Right lung (tissue), 10 donors: ENCODE results near the gene CLDN3. TPM values are rescaled to one million over a fixed set of nuclear protein-coding genes. Genes with fewer than 3 reads are reported as not detected.
"Not testable (repeated sequence)": the region's sequence is repeated elsewhere in the genome, so short reads cannot be mapped to it uniquely, and the experiment has no call there.

Experiments used
- DNase-seq, 2 donors: peaks; one replicate each; pipeline ENCODE4 v3.0.0-alpha.2; 2013
- long read RNA-seq, 8 donors: transcript quantifications; one replicate each; lab custom pipeline, GENCODE V29; 2026
- polyA plus RNA-seq, 5 donors: library from polyadenylated mRNA; unstranded; fragments of 120-200 nt; gene quantifications; one replicate each; pipeline versions ENCODE4 v1.2.1 to v1.2.3, GENCODE V29; 2013; ENCODE audit warnings: inconsistent platforms in 1 of 5, low replicate concordance in 1 of 5; ENCODE audit not compliant: insufficient read length in 5 of 5, insufficient read depth in 1 of 5

CLDN3 gene, protein sequence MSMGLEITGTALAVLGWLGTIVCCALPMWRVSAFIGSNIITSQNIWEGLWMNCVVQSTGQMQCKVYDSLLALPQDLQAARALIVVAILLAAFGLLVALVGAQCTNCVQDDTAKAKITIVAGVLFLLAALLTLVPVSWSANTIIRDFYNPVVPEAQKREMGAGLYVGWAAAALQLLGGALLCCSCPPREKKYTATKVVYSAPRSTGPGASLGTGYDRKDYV
- polyA plus RNA-seq: 10 to 100 TPM in 4 of 5 donors, 1 to 10 TPM in 1; 10.0 to 31.1 (median 19.9) TPM
- long read RNA-seq, donor 1, transcript CLDN3-201 (1 exons, 1,274 nt): major isoform, 54 of 63 reads
- long read RNA-seq, donor 1, partial matches to known transcripts: 9 of 63 reads
- long read RNA-seq, donor 1, other reads (novel, unspliced or antisense): 0 of 63 reads
- long read RNA-seq, donor 2, transcript CLDN3-201 (1 exons, 1,274 nt): major isoform, 17 of 128 reads
- long read RNA-seq, donor 2, partial matches to known transcripts: 111 of 128 reads
- long read RNA-seq, donor 2, other reads (novel, unspliced or antisense): 0 of 128 reads
- long read RNA-seq, donor 3, transcript CLDN3-201 (1 exons, 1,274 nt): major isoform, 21 of 268 reads
- long read RNA-seq, donor 3, partial matches to known transcripts: 247 of 268 reads
- long read RNA-seq, donor 3, other reads (novel, unspliced or antisense): 0 of 268 reads
- long read RNA-seq, donor 4, transcript CLDN3-201 (1 exons, 1,274 nt): major isoform, 30 of 30 reads
- long read RNA-seq, donor 4, partial matches to known transcripts: 0 of 30 reads
- long read RNA-seq, donor 4, other reads (novel, unspliced or antisense): 0 of 30 reads
- long read RNA-seq, donor 5, transcript CLDN3-201 (1 exons, 1,274 nt): major isoform, 40 of 40 reads
- long read RNA-seq, donor 5, partial matches to known transcripts: 0 of 40 reads
- long read RNA-seq, donor 5, other reads (novel, unspliced or antisense): 0 of 40 reads
- long read RNA-seq, donor 6, transcript CLDN3-201 (1 exons, 1,274 nt): major isoform, 35 of 35 reads
- long read RNA-seq, donor 6, partial matches to known transcripts: 0 of 35 reads
- long read RNA-seq, donor 6, other reads (novel, unspliced or antisense): 0 of 35 reads
- long read RNA-seq, donor 7, transcript CLDN3-201 (1 exons, 1,274 nt): major isoform, 26 of 26 reads
- long read RNA-seq, donor 7, partial matches to known transcripts: 0 of 26 reads
- long read RNA-seq, donor 7, other reads (novel, unspliced or antisense): 0 of 26 reads
- long read RNA-seq, donor 8, transcript CLDN3-201 (1 exons, 1,274 nt): major isoform, 8 of 81 reads
- long read RNA-seq, donor 8, partial matches to known transcripts: 73 of 81 reads
- long read RNA-seq, donor 8, other reads (novel, unspliced or antisense): 0 of 81 reads

DNA sequence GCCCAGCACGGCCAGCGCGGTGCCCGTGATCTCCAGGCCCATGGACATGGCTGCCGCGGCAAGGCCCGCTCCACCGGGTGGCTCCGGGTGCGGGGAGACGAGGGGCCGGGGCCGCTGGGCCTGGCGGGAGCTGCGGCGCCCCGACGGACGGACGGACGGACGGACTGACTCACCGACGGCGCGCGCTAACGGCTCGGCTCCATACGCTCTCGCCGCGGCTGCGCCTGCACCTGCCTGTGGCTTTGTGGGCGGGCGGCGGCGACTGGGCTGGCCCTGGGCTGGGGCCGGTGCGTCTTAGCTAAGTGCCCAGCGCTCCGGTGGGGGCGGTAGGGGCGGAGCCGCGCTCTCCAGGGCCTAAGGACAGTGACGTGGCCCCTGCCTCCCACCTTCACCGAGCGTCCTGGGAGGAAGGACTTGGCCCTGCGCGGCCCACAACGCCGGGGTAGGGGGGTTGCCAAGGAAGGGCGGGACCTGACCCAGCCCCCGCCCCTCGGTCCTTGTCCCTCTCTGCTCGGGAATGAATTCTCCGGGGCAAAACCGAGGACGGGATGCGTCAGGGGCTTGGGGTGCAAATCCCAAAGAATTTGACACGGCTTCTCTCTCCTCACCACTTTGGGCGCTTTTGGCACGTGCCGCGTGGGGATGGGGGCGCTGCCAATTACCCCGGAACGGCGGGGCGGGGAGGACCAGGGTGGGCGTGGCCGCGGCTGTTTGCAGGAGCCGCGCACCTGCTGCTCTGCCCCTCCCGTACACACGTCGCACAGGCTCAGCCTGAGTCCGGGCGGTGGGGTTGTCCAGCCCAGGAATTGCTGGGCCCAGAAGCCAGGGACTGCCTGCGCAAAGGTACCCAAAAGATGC is at the start of gene CLDN3:
Gene CLDN3, minus strand, starts transcription at position 269 of the 858 bp plus-strand sequence. Its CDS starts 221 bp downstream, at position 48.
- peak; percentile 68 to 79 for DNase-seq

DNA sequence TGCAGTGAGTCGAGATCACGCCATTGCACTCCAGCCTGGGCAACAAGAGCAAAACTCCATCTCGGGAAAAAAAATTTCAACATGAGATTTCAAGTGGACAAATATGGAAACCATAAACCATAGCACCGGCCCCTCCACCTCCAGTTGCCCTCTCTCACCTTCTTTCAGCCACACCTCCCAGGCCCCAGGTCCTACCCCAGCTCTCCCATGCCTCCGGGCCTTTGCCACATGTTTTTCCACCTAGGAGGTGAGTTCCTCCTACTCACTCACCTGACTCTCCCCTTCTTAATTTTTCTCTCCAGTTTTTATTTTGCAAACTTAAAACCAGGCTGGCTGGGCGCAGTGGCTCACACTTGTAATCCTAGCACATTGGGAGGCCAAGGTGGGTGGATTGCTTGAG is 47.1 kb upstream of the CLDN3 start:
- DNase-seq: no peak

DNA sequence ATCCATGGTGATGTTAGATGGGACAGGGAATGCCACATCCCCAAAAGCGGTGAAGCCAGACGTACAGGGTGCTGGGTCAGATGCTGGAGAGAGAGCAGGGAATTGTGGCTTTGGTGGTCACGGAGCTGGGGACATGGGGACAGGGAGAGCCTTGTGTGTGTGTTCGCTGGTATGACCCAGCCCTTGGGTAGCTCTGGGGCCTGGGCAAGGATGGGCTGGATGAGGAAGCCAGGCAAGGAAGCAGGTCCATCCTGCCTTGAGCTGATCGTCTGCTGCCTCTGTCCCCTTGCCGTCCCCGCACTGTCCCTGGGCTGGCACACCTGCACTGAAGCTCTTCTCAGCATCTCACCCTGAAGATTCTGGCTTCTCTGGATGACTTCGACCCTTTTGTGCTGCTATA is 45.4 kb upstream of the CLDN3 start:
- DNase-seq: no peak

DNA sequence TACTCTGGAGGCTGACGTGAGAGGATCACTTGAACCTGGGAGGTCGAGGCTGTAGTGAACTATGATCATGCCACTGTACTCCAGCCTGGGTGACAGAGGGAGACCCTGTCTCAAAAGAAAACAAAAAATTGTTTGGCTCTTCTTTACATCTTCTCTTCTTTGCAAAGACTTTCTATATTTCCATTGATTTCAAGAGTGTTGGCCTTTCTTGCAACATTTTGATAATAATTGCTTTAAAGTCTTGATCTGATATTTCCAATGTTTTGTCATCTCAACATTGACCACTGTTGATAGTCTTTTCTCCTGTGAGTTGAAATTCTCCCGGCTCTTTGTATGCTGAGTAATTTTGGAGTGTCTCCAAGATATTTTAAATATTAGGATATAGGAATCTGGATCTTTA is 42.9 kb upstream of the CLDN3 start:
- no peak for DNase-seq

DNA sequence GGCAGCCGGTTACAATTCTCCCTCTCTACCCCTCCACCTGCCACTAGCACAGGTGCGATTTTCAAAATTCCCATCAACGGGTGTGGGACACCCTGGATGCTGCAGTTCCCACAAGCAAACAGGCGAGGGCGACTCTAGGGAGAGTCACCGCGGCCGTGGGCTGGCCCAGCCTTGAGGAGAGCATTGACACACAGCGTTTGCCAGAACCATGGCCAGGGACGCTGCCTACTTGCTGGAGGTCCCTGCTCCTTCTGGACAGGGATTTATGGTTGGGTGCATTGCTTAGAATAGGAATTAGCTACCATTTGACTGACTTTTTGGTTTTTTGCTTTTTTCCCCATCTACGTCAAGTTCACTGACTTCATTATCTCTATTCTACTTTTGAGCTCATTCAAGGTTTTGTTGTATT is 41.7 kb upstream of the CLDN3 start:
- DNase-seq: no peak

DNA sequence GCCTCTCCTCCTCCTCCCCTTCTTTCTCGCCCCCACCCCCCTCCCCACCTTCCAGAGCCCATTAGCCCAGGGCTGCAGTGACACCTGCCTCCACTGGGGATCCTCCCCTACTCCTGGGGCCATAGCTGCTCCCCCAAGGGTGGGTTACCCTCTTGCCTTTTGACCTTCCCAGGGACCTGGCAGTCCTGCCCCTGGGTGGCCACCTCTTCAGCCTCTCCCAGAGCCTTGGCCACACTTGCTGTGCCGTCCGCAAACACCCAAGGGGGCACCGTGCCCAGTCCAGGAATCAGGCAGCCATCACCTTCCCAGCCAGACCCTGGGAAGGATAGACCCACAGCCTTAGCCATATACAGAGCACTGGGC is 40.9 kb upstream of the CLDN3 start:
- DNase-seq: no peak

DNA sequence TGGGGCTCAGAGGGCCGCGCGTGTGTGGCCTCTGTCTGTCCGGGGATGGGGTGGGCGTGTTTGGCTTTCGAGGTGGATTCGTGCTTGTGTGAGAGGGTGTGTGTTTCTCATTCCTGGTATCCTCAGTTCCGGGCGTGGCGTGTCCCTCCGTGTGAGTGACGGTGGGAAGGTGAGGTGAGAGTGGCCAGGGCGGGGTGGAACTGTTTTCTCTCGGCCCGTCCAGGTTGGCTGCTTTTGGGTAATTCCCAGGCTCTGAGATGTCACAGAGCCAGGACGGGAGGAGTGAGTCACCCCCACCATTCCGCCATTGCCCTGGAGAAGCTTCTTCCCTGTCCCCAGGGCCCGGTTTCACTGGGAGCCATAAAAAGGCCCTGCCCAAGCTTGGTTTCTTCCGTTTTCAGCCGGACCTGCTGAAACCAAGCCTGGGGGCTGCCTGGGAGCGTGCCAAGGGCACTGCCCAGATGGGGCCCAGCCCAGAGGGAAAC is 39.4 kb upstream of the CLDN3 start:
- DNase-seq: no peak

DNA sequence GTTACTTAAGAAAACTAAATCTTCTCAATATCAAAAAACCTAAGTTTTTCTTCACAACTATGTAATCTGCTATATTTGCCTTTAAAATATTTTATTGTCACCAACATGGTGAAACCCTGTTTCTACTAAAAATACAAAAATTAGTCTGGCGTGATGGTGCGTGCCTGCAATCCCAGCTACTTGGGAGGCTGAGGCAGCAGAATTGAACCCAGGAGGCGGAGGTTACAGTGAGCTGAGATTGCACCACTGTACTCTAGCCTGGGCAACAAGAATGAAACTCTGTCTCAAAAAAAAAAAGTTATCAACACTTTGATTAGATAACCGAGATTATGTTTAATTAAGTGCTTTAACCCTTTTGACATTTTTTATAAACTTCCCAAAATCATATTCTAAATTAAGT is 32.4 kb upstream of the CLDN3 start:
- no peak for DNase-seq

DNA sequence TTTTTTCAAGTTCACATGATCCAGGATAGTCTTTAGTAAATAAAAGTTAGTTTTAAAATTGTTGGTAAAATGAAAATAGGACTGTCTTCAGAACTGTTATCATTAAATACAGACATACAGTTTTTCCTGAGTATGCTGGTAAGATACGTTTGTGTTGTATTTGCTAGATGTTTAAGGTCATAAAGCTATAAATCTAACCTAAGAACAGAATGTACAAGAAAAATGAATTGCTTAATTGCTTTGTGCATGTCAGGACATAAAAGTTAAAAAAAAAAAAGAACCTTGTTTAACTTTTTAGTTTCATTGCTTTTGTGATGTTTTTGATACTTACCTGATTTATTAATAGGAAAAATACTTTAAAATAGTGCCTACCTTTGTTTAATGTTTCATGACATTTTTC is 31.5 kb upstream of the CLDN3 start:
- no peak for DNase-seq

DNA sequence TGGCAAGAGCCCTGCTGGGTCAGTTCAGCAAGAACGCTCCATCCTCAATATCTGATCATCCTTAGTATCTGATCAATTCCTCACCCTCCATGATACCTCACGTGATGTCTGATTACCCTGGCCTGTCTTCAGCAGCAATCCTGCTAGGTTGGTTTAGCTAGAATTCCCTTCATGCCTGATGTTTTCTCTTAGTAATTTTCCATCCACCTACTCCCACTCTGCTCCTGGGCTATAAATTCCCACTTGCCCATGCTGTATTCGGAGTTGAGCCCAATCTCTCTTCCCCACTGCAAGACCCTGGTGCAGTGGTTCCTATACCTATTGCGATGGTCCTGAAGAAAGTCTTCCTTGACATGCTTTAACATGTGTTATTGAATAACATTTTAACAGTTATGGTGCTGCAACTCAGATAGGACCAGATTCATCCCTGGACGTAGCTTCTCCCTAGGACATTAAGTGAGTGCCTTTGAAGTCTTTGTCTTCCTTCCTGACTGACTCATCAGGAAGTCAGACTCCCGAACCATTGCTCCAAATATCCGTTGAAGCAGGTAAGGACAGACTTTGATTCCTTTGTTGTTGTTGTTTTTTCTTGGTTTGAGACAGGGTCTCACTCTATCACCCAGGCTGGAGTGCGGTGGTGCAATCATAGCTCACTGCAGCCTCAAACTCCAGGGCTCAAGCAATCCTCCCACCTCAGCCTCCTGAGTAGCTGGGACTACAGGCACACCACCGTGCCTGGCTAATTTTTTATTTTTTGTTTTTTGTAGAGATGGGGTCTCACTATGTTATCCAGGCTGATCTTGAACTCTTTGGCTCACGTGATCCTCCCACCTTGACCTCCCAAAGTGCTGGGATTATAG is 29.4 kb upstream of the CLDN3 start:
- no peak for DNase-seq

DNA sequence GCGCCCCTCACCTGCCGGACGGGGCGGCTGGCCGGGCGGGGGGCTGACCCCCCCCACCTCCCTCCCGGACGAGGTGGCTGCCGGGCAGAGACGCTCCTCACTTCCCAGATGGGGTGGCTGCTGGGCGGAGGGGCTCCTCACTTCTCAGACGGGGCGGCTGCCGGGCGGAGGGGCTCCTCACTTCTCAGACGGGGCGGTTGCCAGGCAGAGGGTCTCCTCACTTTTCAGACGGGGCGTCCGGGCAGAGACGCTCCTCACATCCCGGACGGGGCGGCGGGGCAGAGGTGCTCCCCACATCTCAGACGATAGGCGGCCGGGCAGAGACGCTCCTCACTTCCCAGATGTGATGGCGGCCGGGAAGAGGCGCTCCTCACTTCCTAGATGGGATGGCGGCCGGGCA is 27.1 kb upstream of the CLDN3 start:
- DNase-seq: not testable (repeated sequence)

DNA sequence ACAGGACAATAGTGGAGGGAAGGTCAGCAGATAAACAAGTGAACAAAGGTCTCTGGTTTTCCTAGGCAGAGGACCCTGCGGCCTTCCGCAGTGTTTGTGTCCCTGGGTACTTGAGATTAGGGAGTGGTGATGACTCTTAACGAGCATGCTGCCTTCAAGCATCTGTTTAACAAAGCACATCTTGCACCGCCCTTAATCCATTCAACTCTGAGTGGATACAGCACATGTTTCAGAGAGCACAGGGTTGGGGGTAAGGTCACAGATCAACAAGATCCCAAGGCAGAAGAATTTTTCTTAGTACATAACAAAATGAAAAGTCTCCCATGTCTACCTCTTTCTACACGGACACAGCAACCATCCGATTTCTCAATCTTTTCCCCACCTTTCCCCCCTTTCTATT is 26.6 kb upstream of the CLDN3 start:
- DNase-seq: not testable (repeated sequence)

DNA sequence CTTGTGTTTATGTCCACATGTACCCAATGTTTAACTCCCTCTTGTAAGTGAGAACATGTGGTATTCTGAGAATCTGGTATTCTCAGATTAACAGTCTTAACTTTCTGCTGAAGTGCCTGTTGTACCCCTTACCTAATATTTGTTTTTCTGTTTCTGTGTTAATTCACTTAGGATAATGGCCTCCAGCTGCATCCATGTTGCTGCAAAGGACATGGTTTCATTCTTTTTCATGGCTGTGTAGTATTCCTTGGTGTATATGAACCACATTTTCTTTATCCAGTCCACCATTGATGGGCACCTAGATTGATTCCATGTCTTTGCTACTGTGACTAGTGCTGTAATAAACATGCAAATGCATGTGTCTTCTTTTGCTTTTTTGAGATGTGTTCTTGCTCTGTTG is 25.1 kb upstream of the CLDN3 start:
- not testable (repeated sequence) for DNase-seq

DNA sequence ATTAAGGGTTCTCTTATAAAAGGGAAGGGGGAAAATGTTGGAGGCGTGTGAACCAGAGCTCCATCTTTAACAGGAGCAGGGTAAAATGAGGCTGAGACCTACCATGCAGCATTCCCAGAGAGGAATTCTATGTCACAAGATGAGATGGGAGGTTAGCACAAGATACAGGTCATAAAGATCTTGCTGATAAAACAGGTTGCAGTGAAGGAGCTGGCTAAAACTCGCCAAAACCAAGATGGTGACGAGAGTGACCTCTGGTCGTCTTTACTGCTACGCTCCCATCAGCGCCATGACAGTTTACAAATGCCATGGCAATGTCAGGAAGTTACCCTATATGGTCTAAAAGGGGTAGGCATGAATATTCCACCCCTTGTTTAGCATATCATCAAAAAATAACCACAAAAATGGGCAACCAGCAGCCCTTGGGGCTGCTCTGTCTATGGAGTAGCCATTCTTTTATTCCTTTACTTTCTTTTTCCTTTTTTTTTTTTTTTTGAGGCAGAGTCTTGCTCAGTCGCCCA is 21.2 kb upstream of the CLDN3 start:
- not testable (repeated sequence) for DNase-seq

DNA sequence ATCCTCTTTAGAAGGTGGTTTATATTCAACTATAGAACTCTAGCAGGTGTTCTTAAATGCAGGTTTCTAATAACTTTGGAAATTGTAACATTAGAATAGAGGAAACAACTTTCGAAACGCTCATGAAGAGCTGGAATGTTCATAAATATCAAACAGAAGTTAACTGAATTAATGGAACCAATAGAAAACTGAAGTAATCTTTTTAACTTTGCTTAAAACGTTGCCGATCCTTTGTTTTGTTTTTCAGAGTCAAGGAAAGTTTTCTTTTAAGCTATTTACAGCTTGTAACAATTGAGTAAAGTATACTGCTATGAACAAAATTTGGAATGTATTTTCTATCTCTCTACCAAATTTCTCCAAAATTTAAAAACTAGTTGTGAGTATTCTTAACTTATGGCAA is 19.0 kb upstream of the CLDN3 start:
- no peak for DNase-seq

DNA sequence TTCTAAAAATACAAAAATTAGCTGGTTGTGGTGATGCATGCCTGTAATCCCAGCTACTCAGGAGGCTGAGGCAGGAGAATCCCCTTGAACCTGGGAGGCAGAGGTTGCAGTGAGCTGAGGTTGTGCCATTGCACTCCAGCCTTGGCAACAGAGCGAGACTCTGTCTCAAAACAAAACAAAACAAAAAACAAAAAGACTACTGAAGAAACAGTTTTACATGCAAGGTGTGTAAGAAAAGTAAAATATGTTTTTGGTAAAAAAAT is 17.6 kb upstream of the CLDN3 start:
- DNase-seq: not testable (repeated sequence)

DNA sequence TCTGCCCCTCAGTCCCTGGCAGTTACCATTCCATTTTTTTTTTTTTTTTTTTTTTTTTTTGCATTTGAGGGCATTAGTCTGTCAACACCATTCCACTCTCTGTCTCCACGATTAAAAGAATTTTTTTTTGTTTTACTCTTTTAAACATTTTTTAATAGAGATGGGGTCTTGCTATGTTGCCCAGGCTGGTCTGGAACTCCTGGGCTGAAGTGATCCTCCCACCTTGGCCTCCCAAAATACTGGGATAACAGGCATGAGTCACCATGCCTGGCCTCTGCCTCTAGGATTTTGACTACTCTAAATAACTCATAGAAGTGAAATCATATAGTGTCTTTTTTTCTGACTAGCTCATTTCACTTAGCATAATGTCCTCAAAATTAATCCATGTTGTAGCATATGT is 16.5 kb upstream of the CLDN3 start:
- DNase-seq: no peak

DNA sequence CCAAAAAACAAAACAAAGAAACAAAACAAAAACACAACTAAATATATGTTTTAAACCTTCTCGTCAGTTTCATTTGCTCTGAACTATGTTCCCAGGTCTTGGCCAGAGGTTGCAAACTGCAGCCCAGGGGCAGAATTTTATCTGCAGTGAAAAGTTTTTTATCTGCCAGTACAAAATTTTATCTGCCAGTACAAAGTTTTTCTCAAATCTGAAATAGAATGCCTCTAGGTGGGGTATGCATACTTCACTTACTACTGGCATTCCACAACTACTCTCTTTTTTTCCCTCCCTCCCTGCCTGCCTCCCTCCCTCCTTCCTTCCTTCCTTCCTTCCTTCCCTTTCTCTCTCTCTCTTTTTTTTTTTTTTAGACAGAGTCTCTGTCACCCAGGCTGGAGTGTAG is 9.4 kb upstream of the CLDN3 start:
- no peak for DNase-seq

DNA sequence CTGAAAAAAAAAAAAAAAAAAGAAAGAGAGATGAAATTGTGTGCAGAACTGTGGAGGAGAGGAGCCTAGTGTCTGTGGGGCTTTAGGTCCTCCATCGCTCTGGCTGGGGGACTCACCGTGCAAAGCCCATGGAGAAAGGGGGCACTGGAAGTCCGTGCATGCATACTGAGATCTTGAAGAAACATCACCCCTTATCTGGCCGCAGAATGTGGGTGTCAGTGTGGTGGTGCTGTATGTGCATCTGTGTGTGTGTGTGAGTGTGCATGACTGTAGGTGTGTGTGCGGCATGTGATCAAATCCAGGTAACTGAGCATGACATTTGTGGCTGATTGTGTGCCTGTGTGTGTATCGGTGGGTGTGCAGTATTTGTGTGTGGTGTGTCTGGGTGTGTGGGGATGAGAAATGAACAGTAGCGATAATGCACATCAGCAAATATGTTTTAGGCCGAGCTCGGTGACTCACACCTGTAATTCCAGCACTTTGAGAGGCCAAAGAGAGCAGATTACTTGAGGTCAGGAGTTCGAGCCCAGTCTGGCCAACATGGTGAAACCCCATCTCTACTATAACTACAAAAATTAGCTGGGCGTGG is 8.8 kb upstream of the CLDN3 start:
- no peak for DNase-seq
